ENCODE measurements around the gene PDF. TPM values are rescaled to one million over a fixed set of nuclear protein-coding genes. Genes with fewer than 3 reads are reported as not detected.
A peak's percentile ranks its signal among the peaks of the same experiment; 100 is the strongest.

PDF gene
- total and polyA plus RNA-seq, 2 of the 13 experiments (the other 11 are each of a cell fraction or from before 2014, with no cell fraction given) = 12.4 to 48.8 TPM

DNA sequence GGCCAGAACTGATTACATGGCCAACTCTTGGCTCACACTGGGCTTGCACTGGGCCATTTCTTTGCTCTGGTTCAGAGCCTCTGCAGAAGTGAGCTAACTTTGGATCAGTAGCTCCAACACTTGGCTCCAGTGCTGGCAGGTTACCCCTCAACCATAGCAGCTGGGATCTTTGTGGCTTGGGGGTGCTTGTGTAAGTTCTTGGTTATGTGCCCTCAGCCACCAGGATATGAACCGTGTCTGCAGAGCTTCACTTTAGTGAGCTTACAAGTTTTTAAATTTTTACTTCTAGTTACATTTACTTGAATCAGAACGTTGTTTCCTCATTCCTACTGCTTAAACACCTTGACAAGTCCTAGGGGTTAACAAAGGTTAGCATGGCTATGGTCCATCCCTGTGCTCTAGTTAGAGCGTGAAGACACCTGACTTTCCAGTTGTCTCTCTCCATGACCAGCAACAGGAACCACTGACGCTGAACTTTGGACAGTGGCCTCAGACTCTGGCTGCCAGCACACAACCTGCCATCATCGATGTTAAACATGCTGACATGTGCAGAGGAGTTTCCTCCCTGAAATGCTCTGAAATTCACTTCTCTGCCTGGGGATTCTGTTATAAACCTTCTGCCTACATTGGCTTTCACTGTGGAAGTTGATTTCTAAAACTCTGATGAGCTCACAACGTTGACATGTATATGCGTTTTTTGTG, 4.1 kb downstream of the PDF start (continued):
- TF ChIP-seq MNT (IDR thresholded peaks at IDR 0.05) (peak; percentile 85), MTF1 (CRISPR knock-in tag; IDR thresholded peaks at IDR 0.05) (no peak), ZSCAN29 (CRISPR knock-in tag; conservative IDR thresholded peaks at IDR 0.05) (peak; percentile 79; the same call in 1 of the 2 replicates), ZNF383 (CRISPR knock-in tag; IDR thresholded peaks at IDR 0.05; ENCODE audit: borderline replicate concordance) (no peak), ZNF768 (CRISPR knock-in tag; IDR thresholded peaks at IDR 0.05) (no peak), PITX1 (CRISPR knock-in tag; IDR thresholded peaks at IDR 0.05) (peak; percentile 15; the same call in 1 of the 2 replicates), ZBTB21 (CRISPR knock-in tag; IDR thresholded peaks at IDR 0.05) (no peak), ZNF691 (CRISPR knock-in tag; IDR thresholded peaks at IDR 0.05; ENCODE audit: borderline replicate concordance, low read depth) (no peak; the same call in 1 of the 2 replicates), SKIL (CRISPR knock-in tag; IDR thresholded peaks at IDR 0.05; ENCODE audit: borderline replicate concordance) (0 out of 2 replicates have a peak, but pooled peaks have one; percentile 35), HNF4A (CRISPR knock-in tag; IDR thresholded peaks at IDR 0.05) (peak; percentile 99), HMG20A (CRISPR knock-in tag; IDR thresholded peaks at IDR 0.05; ENCODE audit: borderline replicate concordance) (no peak; the same call in 1 of the 2 replicates), ZNF724P (CRISPR knock-in tag; IDR thresholded peaks at IDR 0.05; ENCODE audit: borderline replicate concordance) (no peak), ELF4 (CRISPR knock-in tag; IDR thresholded peaks at IDR 0.05; ENCODE audit: borderline replicate concordance) (no peak), KAT8 (CRISPR knock-in tag; IDR thresholded peaks at IDR 0.05) (peak; percentile 54), ZNF704 (CRISPR knock-in tag; IDR thresholded peaks at IDR 0.05; ENCODE audit: borderline replicate concordance) (no peak), ATAD3A (CRISPR knock-in tag; IDR thresholded peaks at IDR 0.05) (no peak), ZNF446 (CRISPR knock-in tag; IDR thresholded peaks at IDR 0.05) (0 out of 2 replicates have a peak, but pooled peaks have one; percentile 34), ZNF264 (CRISPR knock-in tag; IDR thresholded peaks at IDR 0.05) (peak; percentile 91; the same call in 1 of the 2 replicates), ZBTB33 (CRISPR knock-in tag; IDR thresholded peaks at IDR 0.05) (peak; percentile 59; the same call in 1 of the 2 replicates), NAIF1 (CRISPR knock-in tag; IDR thresholded peaks at IDR 0.05; ENCODE audit: borderline replicate concordance) (no peak), U2AF1 (optimal IDR thresholded peaks at IDR 0.05; ENCODE audit: low read depth, low read length) (no peak)
- TF ChIP-seq, protein P1, sequence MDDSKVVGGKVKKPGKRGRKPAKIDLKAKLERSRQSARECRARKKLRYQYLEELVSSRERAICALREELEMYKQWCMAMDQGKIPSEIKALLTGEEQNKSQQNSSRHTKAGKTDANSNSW (CRISPR knock-in tag; IDR thresholded peaks at IDR 0.05; ENCODE audit: borderline replicate concordance) = no peak
